Measurements from ENCODE around the gene SIGLEC1.

GRCh38 chr20:3755814-3756480 is 43.5 kb upstream of the SIGLEC1 start:
- TF ChIP-seq CTCF (IDR thresholded peaks at IDR 0.05; ENCODE audit: low read depth, low read length) (no peak), EZH2phosphoT487 (IDR thresholded peaks at IDR 0.05; ENCODE audit: low read depth) (no peak)
